Stimulated activated CD4-positive, alpha-beta T cell treated with anti-CD3 and anti-CD28 coated beads, Interleukin-1b, Interleukin-23, amount 100 ng/mL, for 4 hours (primary cell): ENCODE measurements around the gene GIT2.

Experiments
- DNase-seq, 2 donors: peaks; one replicate each; pipeline ENCODE4 v3.0.0-alpha.2; 2020; ENCODE audit warnings: low read depth in 2 of 2

Gene GIT2

DNA sequence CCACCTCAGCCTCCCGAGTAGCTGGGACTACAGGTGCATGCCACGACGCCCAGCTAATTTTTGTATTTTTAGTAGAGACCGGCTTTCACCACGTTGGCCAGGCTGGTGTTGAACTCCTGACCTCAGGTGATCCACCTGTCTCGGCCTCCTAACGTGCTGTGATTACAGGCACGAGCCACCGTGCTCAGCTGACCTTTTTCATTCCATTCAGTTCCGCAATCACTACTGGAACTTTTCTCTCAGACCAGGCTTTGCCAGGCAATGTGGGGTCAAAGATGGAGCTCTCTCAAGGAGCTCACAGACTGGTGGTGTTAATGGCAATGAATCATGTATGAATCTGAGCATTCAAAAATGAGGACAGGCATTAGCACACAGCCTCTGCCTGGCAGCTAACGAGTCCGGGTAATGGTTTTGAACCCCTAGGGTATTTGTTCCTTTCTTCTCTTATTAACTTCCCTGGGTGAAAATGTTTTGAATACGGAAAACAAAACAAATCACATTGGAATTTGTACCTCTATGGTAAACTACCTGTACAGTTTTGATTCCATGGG lies 105.5 kb downstream of the GIT2 start:
- no peak for DNase-seq

- DNase-seq = no peak
Measured at GRCh38 chr12:109888179-109889020, 107.8 kb downstream of the GIT2 start.

DNA sequence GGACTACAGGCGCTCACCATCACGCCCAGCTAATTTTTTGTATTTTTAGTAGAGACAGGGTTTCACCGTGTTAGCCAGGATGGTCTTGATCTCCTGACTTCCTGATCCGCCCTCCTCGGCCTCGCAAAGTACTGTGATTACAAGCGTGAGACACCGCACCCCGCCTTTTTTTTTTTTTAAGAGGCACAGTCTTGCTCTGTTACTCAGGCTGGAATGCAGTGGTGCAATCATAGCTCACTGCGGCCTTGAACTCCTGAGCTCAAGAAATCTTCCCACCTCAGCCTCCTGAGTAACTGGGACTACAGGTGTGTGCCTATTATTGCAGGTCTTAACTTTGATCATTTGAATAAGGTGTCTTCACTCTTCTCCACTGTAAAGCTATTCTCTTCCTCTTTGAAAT lies 110.6 kb downstream of the GIT2 start:
- DNase-seq = no peak

GRCh38 chr12:109883461-109883860 lies 112.7 kb downstream of the GIT2 start:
- DNase-seq = no peak

DNA sequence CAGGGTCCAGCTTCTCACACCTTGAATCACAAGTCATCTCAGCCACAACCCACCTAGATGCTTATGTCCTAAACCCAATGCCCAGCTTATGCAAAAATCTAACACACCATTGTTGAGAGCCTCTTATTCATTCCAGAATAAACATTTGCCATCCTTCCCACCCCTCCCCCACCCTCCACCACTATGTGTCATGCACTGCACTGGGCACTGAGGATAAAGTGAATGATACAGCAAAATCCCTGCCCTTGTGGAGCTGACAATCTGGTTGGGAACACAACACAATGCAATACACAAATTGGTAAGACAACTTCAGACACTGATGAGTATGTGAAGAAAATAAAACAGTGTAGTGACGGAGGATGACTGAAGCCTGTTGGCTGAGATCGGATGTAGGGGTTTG lies 114.4 kb downstream of the GIT2 start:
- DNase-seq = no peak

GRCh38 chr12:109880938-109881337 lies 115.2 kb downstream of the GIT2 start:
- DNase-seq = peak in 1 of 2 donors; percentile 4

GRCh38 chr12:109880043-109880931 lies 115.9 kb downstream of the GIT2 start, which contains the start of gene GLTP:
Gene GLTP (minus strand): TSS chr12:109880541. CDS start chr12:109880374, 167 bp downstream.
- peak; percentile 87 to 90 for DNase-seq
